Measurements from ENCODE around the gene OPRPN.

The OPRPN gene

GRCh38 chr4:70360460-70360859 is 37.3 kb upstream of the OPRPN start, which contains the start of gene SMR3A:
Gene SMR3A, plus strand, starts transcription at chr4:70360760. Its CDS starts 1,356 bp downstream, at chr4:70362116.
- no peak within 1 kb of the TSS for H3K4me3 ChIP-seq (replicated peaks; ENCODE audit: insufficient read depth, low read length)
- H3K27ac ChIP-seq (replicated peaks) = no peak within 1 kb of the TSS
- no peaks in the 10 kb centered on the region for H3K27me3 ChIP-seq (ENCODE audit: insufficient read depth, poor library complexity, severe bottlenecking)
- no peak for DNase-seq (ENCODE audit: low read depth in 1 of 2, low spot score in 1 of 2)
- no peak for TF ChIP-seq SPI1 (IDR thresholded peaks at IDR 0.05; ENCODE audit: borderline replicate concordance, low read depth)
- TF ChIP-seq GABPA (IDR thresholded peaks at IDR 0.05; ENCODE audit: low read depth) = no peak
- TF ChIP-seq CTCF (IDR thresholded peaks at IDR 0.05; ENCODE audit: insufficient read depth, low read length) = no peak
- TF ChIP-seq POLR2AphosphoS5 (IDR thresholded peaks at IDR 0.05; ENCODE audit: low read depth) = no peak
- TF ChIP-seq REST (IDR thresholded peaks at IDR 0.05; ENCODE audit: insufficient replicate concordance, low read depth) = no peak

- no peak for TF ChIP-seq SPI1 (IDR thresholded peaks at IDR 0.05; ENCODE audit: borderline replicate concordance, low read depth)
- no peak for TF ChIP-seq REST (IDR thresholded peaks at IDR 0.05; ENCODE audit: insufficient replicate concordance, low read depth)
- no peak for TF ChIP-seq GABPA (IDR thresholded peaks at IDR 0.05; ENCODE audit: low read depth)
- TF ChIP-seq CTCF (IDR thresholded peaks at IDR 0.05; ENCODE audit: insufficient read depth, low read length) = no peak
- no peak for TF ChIP-seq POLR2AphosphoS5 (IDR thresholded peaks at IDR 0.05; ENCODE audit: low read depth)
- Histone ChIP-seq H3K27ac (replicated peaks) (no peak overlapping the region), H3K4me3 (replicated peaks; ENCODE audit: insufficient read depth, low read length) (no peak overlapping the region), H3K27me3 (ENCODE audit: insufficient read depth, poor library complexity, severe bottlenecking) (no peaks in the 10 kb centered on the region)
- no peak for DNase-seq (ENCODE audit: low read depth in 1 of 2, low spot score in 1 of 2)
These were observed 33.7 kb upstream of the OPRPN start for GRCh38 chr4:70364002-70364401.

- H3K27me3 ChIP-seq (ENCODE audit: insufficient read depth, poor library complexity, severe bottlenecking) = no peaks in the 10 kb centered on the region
- no peak for DNase-seq (ENCODE audit: low read depth in 1 of 2, low spot score in 1 of 2)
- TF ChIP-seq GABPA (IDR thresholded peaks at IDR 0.05; ENCODE audit: low read depth) = no peak
- no peak for TF ChIP-seq REST (IDR thresholded peaks at IDR 0.05; ENCODE audit: insufficient replicate concordance, low read depth)
- TF ChIP-seq SPI1 (IDR thresholded peaks at IDR 0.05; ENCODE audit: borderline replicate concordance, low read depth) = no peak
- no peak for TF ChIP-seq CTCF (IDR thresholded peaks at IDR 0.05; ENCODE audit: insufficient read depth, low read length)
- TF ChIP-seq POLR2AphosphoS5 (IDR thresholded peaks at IDR 0.05; ENCODE audit: low read depth) = no peak
- H3K4me3 ChIP-seq (replicated peaks; ENCODE audit: insufficient read depth, low read length) = no peak overlapping the region
- no peak overlapping the region for H3K27ac ChIP-seq (replicated peaks)
These were observed 32.3 kb upstream of the OPRPN start for GRCh38 chr4:70365479-70365878.
